H9 (cell line): ENCODE data around the gene HECW1. TPM values are rescaled to one million over a fixed set of nuclear protein-coding genes. Genes with fewer than 3 reads are reported as not detected.

Source experiments
- DNase-seq: peaks from one replicate; pipeline ENCODE4 v3.0.0-alpha.2; 2017
- H2AFZ ChIP-seq: one replicate; pipeline ENCODE4 v1.6.1; 2013; ENCODE audit warnings: mild to moderate bottlenecking, low read length, control low read depth, moderate library complexity
- H2AK5ac ChIP-seq: 2 replicates; pipeline ENCODE4 v1.6.1; 2013; ENCODE audit warnings: low read length, control low read depth, mixed read lengths; ENCODE audit not compliant: insufficient read length
- H2BK120ac ChIP-seq: one replicate; pipeline ENCODE4 v1.6.1; 2013; ENCODE audit warnings: low read depth, mild to moderate bottlenecking, low read length, control low read depth, inconsistent platforms; ENCODE audit not compliant: poor library complexity, severe bottlenecking
- H2BK12ac ChIP-seq: 2 replicates; pipeline ENCODE4 v1.6.1; 2013; ENCODE audit warnings: low read length, control low read depth, mixed read lengths, low read depth; ENCODE audit not compliant: insufficient read length
- H2BK15ac ChIP-seq: 2 replicates; pipeline ENCODE4 v1.6.1; 2013; ENCODE audit warnings: low read depth, low read length, control low read depth
- H2BK20ac ChIP-seq: one replicate; pipeline ENCODE4 v1.6.1; 2013; ENCODE audit warnings: low read depth, mild to moderate bottlenecking, low read length, control low read depth, inconsistent platforms; ENCODE audit not compliant: poor library complexity, severe bottlenecking
- H2BK5ac ChIP-seq: 2 replicates; pipeline ENCODE4 v1.6.1; 2013; ENCODE audit warnings: low read length, control low read depth, mixed read lengths; ENCODE audit not compliant: insufficient read length
- H3K14ac ChIP-seq: 2 replicates; pipeline ENCODE4 v1.6.1; 2013; ENCODE audit warnings: low read length, control low read depth; ENCODE audit not compliant: insufficient read depth
- H3K18ac ChIP-seq: 2 replicates; pipeline ENCODE4 v1.6.1; 2013; ENCODE audit warnings: low read depth, mild to moderate bottlenecking, mixed read lengths, low read length, control low read depth; ENCODE audit not compliant: insufficient read length
- H3K23ac ChIP-seq: 2 replicates; pipeline ENCODE4 v1.6.1; 2013; ENCODE audit warnings: low read length, control low read depth, mixed read lengths, low read depth; ENCODE audit not compliant: insufficient read length
- H3K23me2 ChIP-seq: 2 replicates; pipeline ENCODE4 v1.6.1; 2013; ENCODE audit warnings: low read depth, mild to moderate bottlenecking, mixed read lengths, low read length, control low read depth; ENCODE audit not compliant: insufficient read length, poor library complexity, severe bottlenecking
- H3K27ac ChIP-seq: 2 replicates; pipeline ENCODE4 v1.5.1; 2013; ENCODE audit warnings: low read length, control low read depth, mixed read lengths, low read depth; ENCODE audit not compliant: insufficient read length
- H3K27me3 ChIP-seq: 2 replicates; pipeline ENCODE4 v1.6.1; 2013; ENCODE audit warnings: low read length, control low read depth, inconsistent platforms; ENCODE audit not compliant: insufficient read depth
- H3K4ac ChIP-seq: 2 replicates; pipeline ENCODE4 v1.6.1; 2013; ENCODE audit warnings: low read depth, mild to moderate bottlenecking, control low read depth, inconsistent platforms, low read length, moderate library complexity
- H3K4me1 ChIP-seq: 2 replicates; pipeline ENCODE4 v1.6.1; 2013; ENCODE audit warnings: low read length, control low read depth, inconsistent platforms; ENCODE audit not compliant: insufficient read depth
- H3K4me2 ChIP-seq: 2 replicates; pipeline ENCODE4 v1.6.1; 2013; ENCODE audit warnings: low read length, control low read depth, mixed read lengths; ENCODE audit not compliant: insufficient read length, insufficient read depth
- H3K56ac ChIP-seq: 2 replicates; pipeline ENCODE4 v1.6.1; 2013; ENCODE audit warnings: low read depth, mild to moderate bottlenecking, mixed read lengths, low read length, control low read depth; ENCODE audit not compliant: insufficient read length
- H3K79me1 ChIP-seq: 2 replicates; pipeline ENCODE4 v1.6.1; 2013; ENCODE audit warnings: low read depth, mild to moderate bottlenecking, moderate library complexity, low read length, control low read depth, inconsistent platforms; ENCODE audit not compliant: insufficient read depth, poor library complexity, severe bottlenecking
- H3K79me2 ChIP-seq: 2 replicates; pipeline ENCODE4 v1.6.1; 2013; ENCODE audit warnings: low read length, control low read depth, inconsistent platforms; ENCODE audit not compliant: insufficient read depth
- H3K9ac ChIP-seq: 2 replicates; pipeline ENCODE4 v1.6.1; 2013; ENCODE audit warnings: low read length, control low read depth, mixed read lengths; ENCODE audit not compliant: insufficient read length; ENCODE audit errors: extremely low read depth
- H3K9me3 ChIP-seq: one replicate; pipeline ENCODE4 v1.6.1; 2013; ENCODE audit warnings: low read depth, low read length, inconsistent platforms; ENCODE audit not compliant: control insufficient read depth
- H3T11ph ChIP-seq: one replicate; pipeline ENCODE4 v1.6.1; 2013; ENCODE audit warnings: mild to moderate bottlenecking, low read length, control low read depth, inconsistent platforms
- H4K20me1 ChIP-seq: one replicate; pipeline ENCODE4 v1.6.1; 2013; ENCODE audit not compliant: control insufficient read depth, insufficient read length, insufficient read depth
- H4K5ac ChIP-seq: 2 replicates; pipeline ENCODE4 v1.6.1; 2013; ENCODE audit warnings: low read depth, mild to moderate bottlenecking, mixed read lengths, low read length, control low read depth; ENCODE audit not compliant: insufficient read length
- H4K8ac ChIP-seq: replicated peaks from 2 replicates; pipeline ENCODE4 v1.6.1; 2013; ENCODE audit warnings: low read length, control low read depth, mixed read lengths, low read depth; ENCODE audit not compliant: insufficient read length
- H4K91ac ChIP-seq: 2 replicates; pipeline ENCODE4 v1.6.1; 2013; ENCODE audit warnings: low read depth, mild to moderate bottlenecking, moderate library complexity, mixed read lengths, low read length, control low read depth; ENCODE audit not compliant: insufficient read length
- H3K27ac Mint-ChIP-seq, 3 experiments: 2 replicates in 2 of 3; 3 replicates in 1 of 3; pipeline ENCODE4 v1.8.0; 2020 to 2021; ENCODE audit warnings: mixed read lengths in 3 of 3, mild to moderate bottlenecking in 1 of 3, moderate library complexity in 1 of 3
- H3K27me3 Mint-ChIP-seq: 2 replicates; pipeline ENCODE4 v1.8.0; 2021; ENCODE audit warnings: low read depth, mild to moderate bottlenecking, moderate library complexity, mixed read lengths
- H3K36me3 Mint-ChIP-seq, 3 experiments: 2 replicates in 2 of 3; 3 replicates in 1 of 3; pipeline ENCODE4 v1.8.0; 2020 to 2021; ENCODE audit warnings: low read depth in 3 of 3, mixed read lengths in 3 of 3; ENCODE audit not compliant: insufficient read depth in 1 of 3
- H3K4me1 Mint-ChIP-seq, 2 experiments: 2 replicates each; pipeline ENCODE4 v1.8.0; 2020; ENCODE audit warnings: mixed read lengths in 2 of 2
- H3K4me3 Mint-ChIP-seq, 2 experiments: 2 replicates in 1 of 2; 3 replicates in 1 of 2; pipeline ENCODE4 v1.8.0; 2020 to 2021; ENCODE audit warnings: mild to moderate bottlenecking in 2 of 2, mixed read lengths in 2 of 2, moderate library complexity in 1 of 2
- H3K9me3 Mint-ChIP-seq, 2 experiments: 2 replicates in 1 of 2; 3 replicates in 1 of 2; pipeline ENCODE4 v1.8.0; 2020; ENCODE audit warnings: mild to moderate bottlenecking in 2 of 2, mixed read lengths in 2 of 2, moderate library complexity in 1 of 2
- CTCF ChIP-seq: fragments of 200-600 bp; sonication (generic); conservative IDR thresholded peaks from 3 replicates; pipeline ENCODE4 v1.8.0; 2021; ENCODE audit warnings: antibody characterized with exemption, mild to moderate bottlenecking
- WGBS: extraction: QIAGEN DNeasy Blood & Tissue Kit; methylation state at CpG from one replicate; pipeline ENCODE4 v1.1.7; 2013; ENCODE audit warnings: missing lambda C conversion rate, low lambda C conversion rate, mixed read lengths; ENCODE audit not compliant: insufficient read length; ENCODE audit errors: extremely low coverage; 5-methylcytosine and 5-hydroxymethylcytosine counted together
- total RNA-seq: library from RNA; stranded (reverse); gene quantifications from 2 replicates; pipeline ENCODE4 v1.2.1, GENCODE V29; 2021

HECW1 gene
- total RNA-seq, 1 experiment from 2014 or later = 5.0 TPM

- Histone ChIP-seq H3K27ac (no peak overlapping the region), H3K23ac (no peak overlapping the region), H3K9me3 (no peaks in the 10 kb centered on the region), H3K9ac (no peak overlapping the region), H2BK15ac (no peak overlapping the region), H2BK20ac (no peak overlapping the region), H3K79me1 (no peaks in the 10 kb centered on the region), H2BK12ac (no peak overlapping the region), H2BK5ac (no peak overlapping the region), H3K79me2 (no peaks in the 10 kb centered on the region), H3K4ac (no peak overlapping the region), H3K27me3 (no peaks in the 10 kb centered on the region; the same call in 1 of the 2 replicates), H3K18ac (no peak overlapping the region), H2AK5ac (no peak overlapping the region), H3K56ac (no peak overlapping the region), H4K91ac (no peak overlapping the region), H3K4me1 (no peaks in the 10 kb centered on the region), H4K20me1 (no peaks in the 10 kb centered on the region), H2AFZ (no peak overlapping the region), H3K14ac (no peak overlapping the region), H3T11ph (no peak overlapping the region), H3K4me2 (no peak overlapping the region), H4K5ac (no peak overlapping the region), H3K23me2 (no peaks in the 10 kb centered on the region), H2BK120ac (no peak overlapping the region), H4K8ac (no peak overlapping the region)
- no peak overlapping the region for H3K4me3 Mint-ChIP-seq
- peaks cover 8 to 17% of the 10 kb centered on the region in 2 experiments for H3K4me1 Mint-ChIP-seq
- H3K9me3 Mint-ChIP-seq = no peaks in the 10 kb centered on the region
- H3K36me3 Mint-ChIP-seq = no peaks in the 10 kb centered on the region
- H3K27ac Mint-ChIP-seq = no peak overlapping the region
- no peaks in the 10 kb centered on the region for H3K27me3 Mint-ChIP-seq
- no peak for DNase-seq
- no peak for TF ChIP-seq CTCF
- WGBS = no CpG with 5 or more reads among the region's 4 CpGs
Observed at GRCh38 chr7:43535031-43535451, 422.6 kb downstream of the HECW1 start.
